Stimulated activated naive CD8-positive, alpha-beta T cell treated with anti-CD3 and anti-CD28 coated beads, Interleukin-15, Interleukin-2, amounts not matched to agents 100 U/mL and 50 U/mL, for 24 hours (primary cell): Measurements from ENCODE around the gene TUT1.
"Not testable (repeated sequence)": the region's sequence is repeated elsewhere in the genome, so short reads cannot be mapped to it uniquely, and the experiment has no call there.

ENCODE experiments used
- ATAC-seq: fragments of 150-1000 bp; cut with Tn5 transposase; one replicate; pipeline ENCODE4 v1.10.0; 2021
- DNase-seq: peaks from one replicate; pipeline ENCODE4 v3.0.0; 2021

The TUT1 gene

GRCh38 chr11:62556108-62556874, 35.0 kb downstream of the TUT1 start:
- peak; percentile 59 for ATAC-seq
- DNase-seq, result peak; percentile 85

GRCh38 chr11:62555464-62556107, 35.7 kb downstream of the TUT1 start:
- DNase-seq (peak; percentile 70), ATAC-seq (peak; percentile 17)

- no peak for ATAC-seq
- DNase-seq, result no peak
These were observed 36.7 kb downstream of the TUT1 start for GRCh38 chr11:62554387-62555167.

DNA sequence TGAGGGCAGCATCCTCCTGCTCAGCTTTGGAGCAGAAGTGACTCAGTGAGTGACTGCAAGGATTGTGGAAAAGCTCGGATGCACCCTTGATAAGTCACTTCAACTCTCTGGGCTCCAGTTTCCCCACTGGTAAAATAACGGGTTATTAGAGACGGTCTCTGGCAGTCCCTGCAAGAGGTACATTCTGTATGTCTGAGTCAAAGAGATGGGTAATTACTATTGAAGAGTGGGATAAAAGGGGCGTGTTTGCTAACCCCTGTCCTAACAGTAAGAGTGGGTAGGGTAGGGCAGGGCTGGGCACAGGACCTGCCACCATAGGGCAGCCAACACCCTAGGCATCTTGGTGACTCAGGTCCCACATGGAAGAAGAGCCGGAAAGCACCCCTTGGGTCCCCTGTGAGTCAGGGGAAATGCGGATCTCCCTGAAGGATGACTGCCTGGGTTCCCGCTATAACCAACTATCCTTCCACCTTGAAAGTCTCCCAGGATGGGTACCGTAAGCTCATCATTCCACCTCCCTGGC, 37.4 kb downstream of the TUT1 start:
- DNase-seq (no peak), ATAC-seq (no peak)

GRCh38 chr11:62553080-62553838, 38.1 kb downstream of the TUT1 start:
- ATAC-seq (peak; percentile 14), DNase-seq (peak; percentile 51)

DNA sequence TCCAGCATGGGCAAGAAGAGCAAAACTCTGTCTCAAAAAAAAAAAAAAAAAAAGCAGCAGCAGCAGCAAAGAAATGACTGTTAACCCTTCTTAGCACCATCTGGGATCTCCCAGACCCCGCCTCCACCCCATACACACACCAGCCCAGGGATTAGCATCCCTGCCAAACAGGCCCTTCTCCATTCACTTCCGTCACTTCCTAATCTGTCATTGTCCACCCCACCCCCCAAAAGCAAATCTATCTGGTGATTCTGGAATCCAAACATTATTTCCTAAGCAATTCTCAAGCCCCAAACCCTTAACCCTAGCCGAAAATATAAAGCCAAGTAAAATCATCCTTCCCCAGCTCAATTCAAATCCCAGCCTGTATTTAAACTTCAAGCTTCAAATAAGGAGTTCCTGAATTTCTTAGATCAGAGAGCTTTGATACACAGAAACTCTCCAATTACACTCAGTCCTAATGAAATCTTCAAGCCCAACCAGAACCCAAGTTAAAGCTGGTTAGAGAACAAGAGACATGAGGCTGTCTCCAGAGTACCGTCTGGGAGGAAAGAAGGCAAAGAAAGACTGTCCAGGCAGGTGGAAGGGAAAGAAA, 38.7 kb downstream of the TUT1 start:
- ATAC-seq (no peak), DNase-seq (no peak)

- not testable (repeated sequence) for DNase-seq, ATAC-seq
These were observed 40.8 kb downstream of the TUT1 start for GRCh38 chr11:62550478-62550877.

- ATAC-seq (no peak), DNase-seq (no peak)
These were observed 42.6 kb downstream of the TUT1 start for GRCh38 chr11:62548545-62549335.

GRCh38 chr11:62547691-62548281, 43.5 kb downstream of the TUT1 start:
- DNase-seq (no peak), ATAC-seq (no peak)

DNA sequence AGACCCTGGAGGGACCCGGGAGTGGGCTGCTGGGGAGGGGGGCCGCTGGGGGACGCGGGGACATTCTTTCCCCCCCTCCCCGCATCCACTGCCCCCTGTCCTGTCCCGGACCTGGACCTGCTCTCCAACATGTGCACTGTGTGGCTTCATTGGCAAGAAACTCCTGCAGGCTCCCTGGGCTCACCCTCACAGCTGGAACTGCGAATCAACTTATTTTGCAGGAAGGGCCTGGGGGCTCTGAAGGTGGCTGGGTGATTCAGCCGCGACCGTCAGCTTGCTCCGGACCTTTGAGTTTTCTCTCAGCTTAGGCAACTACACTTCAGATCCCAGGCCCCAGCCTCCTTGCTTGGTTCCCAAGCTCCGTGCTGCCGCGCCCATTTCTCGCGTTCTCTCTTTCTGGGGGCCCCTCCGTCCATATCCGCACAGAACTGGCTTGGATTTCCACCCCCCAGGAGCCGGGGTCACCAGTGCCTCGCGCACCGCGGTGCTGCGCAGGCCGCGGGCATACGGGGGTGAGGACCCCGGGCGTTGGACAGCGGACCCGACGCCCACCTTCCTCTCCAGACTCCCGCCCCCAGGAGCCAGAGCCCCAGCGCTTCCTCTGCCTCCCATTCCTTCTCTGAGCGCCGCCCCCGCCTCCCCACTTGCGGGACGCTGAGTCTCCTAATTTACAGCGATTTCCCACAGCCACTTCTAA, 44.2 kb downstream of the TUT1 start:
- ATAC-seq (no peak), DNase-seq (peak; percentile 22)

DNA sequence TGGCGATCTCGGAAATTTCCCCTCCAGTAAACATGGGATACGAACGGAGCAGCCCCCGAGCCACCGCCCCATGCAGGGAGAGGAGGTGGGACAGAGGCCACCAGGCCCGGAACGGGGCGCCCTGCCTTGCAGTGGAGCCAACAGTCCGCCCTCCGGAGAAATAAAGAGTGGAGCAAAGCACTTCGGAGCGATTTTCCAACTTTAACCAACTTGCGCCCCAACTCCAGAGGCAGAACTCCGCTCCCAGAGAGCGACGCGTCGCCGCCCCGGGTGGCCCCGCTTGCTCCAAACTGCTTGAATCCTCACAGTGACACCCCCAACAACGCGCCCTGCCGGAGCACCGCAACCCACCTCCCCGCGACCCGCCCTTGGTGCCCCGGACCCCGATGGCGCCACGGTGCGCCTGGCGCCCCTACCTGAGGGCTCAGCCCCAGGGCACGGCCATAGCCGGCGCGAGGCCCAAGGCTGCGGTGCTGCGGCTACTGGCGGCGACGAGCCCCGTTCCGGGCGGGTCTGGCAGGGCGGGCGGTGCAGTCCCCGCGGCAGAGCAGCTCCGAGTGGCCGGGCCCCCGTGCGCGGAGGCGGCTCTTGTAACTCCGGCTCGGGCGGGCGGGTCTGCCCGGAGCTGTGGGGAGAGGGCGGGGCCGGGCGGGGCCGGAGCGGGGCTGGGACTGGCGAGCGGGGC, 44.9 kb downstream of the TUT1 start, which contains the start of gene AHNAK:
Gene AHNAK (minus strand): TSS at position 563 of the 685 bp plus-strand sequence. CDS start 10,708 bp downstream, outside the sequence.
- DNase-seq, result peak; percentile 78

GRCh38 chr11:62545437-62546243, 45.7 kb downstream of the TUT1 start:
- peak; percentile 14 for ATAC-seq
- peak; percentile 71 for DNase-seq

More for the DNA sequence above, 44.9 kb downstream of the TUT1 start, which contains the start of gene AHNAK:
- peak; percentile 30 for ATAC-seq

GRCh38 chr11:62544581-62545436, 46.5 kb downstream of the TUT1 start:
- DNase-seq (peak; percentile 48), ATAC-seq (peak; percentile 6)

DNA sequence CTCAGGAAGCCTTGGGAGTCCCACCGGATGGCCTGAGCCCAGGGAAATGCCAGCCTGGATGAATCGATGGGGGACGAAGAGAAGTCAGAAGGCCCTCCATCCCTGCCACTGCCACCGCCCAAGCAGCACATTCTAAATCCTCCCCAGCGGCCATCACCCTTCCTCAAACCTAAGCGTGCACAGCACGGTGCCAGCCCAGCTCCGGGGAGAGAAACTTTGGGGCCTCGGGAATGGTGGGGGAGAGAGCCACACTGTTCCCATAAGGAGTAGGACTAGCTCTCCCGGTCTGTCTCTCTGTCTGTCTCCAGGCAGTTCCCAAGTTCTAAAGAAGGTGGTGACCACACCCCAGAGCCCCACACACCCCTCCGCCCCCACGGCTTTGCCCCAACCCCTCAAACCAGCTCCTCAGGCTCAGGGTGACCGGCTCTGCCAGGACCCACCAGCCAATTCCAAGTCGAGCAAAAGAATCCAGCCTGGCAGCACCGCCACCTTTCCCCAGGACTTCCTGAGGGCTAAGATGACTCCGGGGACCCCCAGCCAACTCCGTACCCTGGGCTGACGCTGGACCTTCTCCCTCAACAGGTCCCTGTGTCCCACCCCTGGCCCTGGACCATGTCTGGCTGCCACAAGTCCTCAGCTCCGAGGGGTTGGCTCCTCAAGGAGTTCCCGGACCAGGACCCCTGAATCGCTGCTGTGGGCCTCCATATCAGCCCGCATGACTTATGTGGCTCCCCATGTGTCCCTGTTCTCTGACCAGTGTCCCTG, 47.5 kb downstream of the TUT1 start:
- ATAC-seq (no peak), DNase-seq (no peak)

- ATAC-seq (peak; percentile 74), DNase-seq (peak; percentile 87)
These were observed 48.4 kb downstream of the TUT1 start for GRCh38 chr11:62542750-62543567.
